H9 (cell line): ENCODE measurements around the gene SLC2A8. TPM values are rescaled to one million over a fixed set of nuclear protein-coding genes. Genes with fewer than 3 reads are reported as not detected.

Source experiments
- DNase-seq: peaks from one replicate; pipeline ENCODE4 v3.0.0-alpha.2; 2017
- H2AFZ ChIP-seq: one replicate; pipeline ENCODE4 v1.6.1; 2013; ENCODE audit warnings: mild to moderate bottlenecking, low read length, control low read depth, moderate library complexity
- H2AK5ac ChIP-seq: 2 replicates; pipeline ENCODE4 v1.6.1; 2013; ENCODE audit warnings: low read length, control low read depth, mixed read lengths; ENCODE audit not compliant: insufficient read length
- H2BK120ac ChIP-seq: one replicate; pipeline ENCODE4 v1.6.1; 2013; ENCODE audit warnings: low read depth, mild to moderate bottlenecking, low read length, control low read depth, inconsistent platforms; ENCODE audit not compliant: poor library complexity, severe bottlenecking
- H2BK12ac ChIP-seq: 2 replicates; pipeline ENCODE4 v1.6.1; 2013; ENCODE audit warnings: low read length, control low read depth, mixed read lengths, low read depth; ENCODE audit not compliant: insufficient read length
- H2BK15ac ChIP-seq: 2 replicates; pipeline ENCODE4 v1.6.1; 2013; ENCODE audit warnings: low read depth, low read length, control low read depth
- H2BK20ac ChIP-seq: one replicate; pipeline ENCODE4 v1.6.1; 2013; ENCODE audit warnings: low read depth, mild to moderate bottlenecking, low read length, control low read depth, inconsistent platforms; ENCODE audit not compliant: poor library complexity, severe bottlenecking
- H2BK5ac ChIP-seq: 2 replicates; pipeline ENCODE4 v1.6.1; 2013; ENCODE audit warnings: low read length, control low read depth, mixed read lengths; ENCODE audit not compliant: insufficient read length
- H3K14ac ChIP-seq: 2 replicates; pipeline ENCODE4 v1.6.1; 2013; ENCODE audit warnings: low read length, control low read depth; ENCODE audit not compliant: insufficient read depth
- H3K18ac ChIP-seq: 2 replicates; pipeline ENCODE4 v1.6.1; 2013; ENCODE audit warnings: low read depth, mild to moderate bottlenecking, mixed read lengths, low read length, control low read depth; ENCODE audit not compliant: insufficient read length
- H3K23ac ChIP-seq: 2 replicates; pipeline ENCODE4 v1.6.1; 2013; ENCODE audit warnings: low read length, control low read depth, mixed read lengths, low read depth; ENCODE audit not compliant: insufficient read length
- H3K23me2 ChIP-seq: 2 replicates; pipeline ENCODE4 v1.6.1; 2013; ENCODE audit warnings: low read depth, mild to moderate bottlenecking, mixed read lengths, low read length, control low read depth; ENCODE audit not compliant: insufficient read length, poor library complexity, severe bottlenecking
- H3K27ac ChIP-seq: 2 replicates; pipeline ENCODE4 v1.5.1; 2013; ENCODE audit warnings: low read length, control low read depth, mixed read lengths, low read depth; ENCODE audit not compliant: insufficient read length
- H3K27me3 ChIP-seq: 2 replicates; pipeline ENCODE4 v1.6.1; 2013; ENCODE audit warnings: low read length, control low read depth, inconsistent platforms; ENCODE audit not compliant: insufficient read depth
- H3K4ac ChIP-seq: 2 replicates; pipeline ENCODE4 v1.6.1; 2013; ENCODE audit warnings: low read depth, mild to moderate bottlenecking, control low read depth, inconsistent platforms, low read length, moderate library complexity
- H3K4me1 ChIP-seq: 2 replicates; pipeline ENCODE4 v1.6.1; 2013; ENCODE audit warnings: low read length, control low read depth, inconsistent platforms; ENCODE audit not compliant: insufficient read depth
- H3K4me2 ChIP-seq: 2 replicates; pipeline ENCODE4 v1.6.1; 2013; ENCODE audit warnings: low read length, control low read depth, mixed read lengths; ENCODE audit not compliant: insufficient read length, insufficient read depth
- H3K56ac ChIP-seq: 2 replicates; pipeline ENCODE4 v1.6.1; 2013; ENCODE audit warnings: low read depth, mild to moderate bottlenecking, mixed read lengths, low read length, control low read depth; ENCODE audit not compliant: insufficient read length
- H3K79me1 ChIP-seq: 2 replicates; pipeline ENCODE4 v1.6.1; 2013; ENCODE audit warnings: low read depth, mild to moderate bottlenecking, moderate library complexity, low read length, control low read depth, inconsistent platforms; ENCODE audit not compliant: insufficient read depth, poor library complexity, severe bottlenecking
- H3K79me2 ChIP-seq: 2 replicates; pipeline ENCODE4 v1.6.1; 2013; ENCODE audit warnings: low read length, control low read depth, inconsistent platforms; ENCODE audit not compliant: insufficient read depth
- H3K9ac ChIP-seq: 2 replicates; pipeline ENCODE4 v1.6.1; 2013; ENCODE audit warnings: low read length, control low read depth, mixed read lengths; ENCODE audit not compliant: insufficient read length; ENCODE audit errors: extremely low read depth
- H3K9me3 ChIP-seq: one replicate; pipeline ENCODE4 v1.6.1; 2013; ENCODE audit warnings: low read depth, low read length, inconsistent platforms; ENCODE audit not compliant: control insufficient read depth
- H3T11ph ChIP-seq: one replicate; pipeline ENCODE4 v1.6.1; 2013; ENCODE audit warnings: mild to moderate bottlenecking, low read length, control low read depth, inconsistent platforms
- H4K20me1 ChIP-seq: one replicate; pipeline ENCODE4 v1.6.1; 2013; ENCODE audit not compliant: control insufficient read depth, insufficient read length, insufficient read depth
- H4K5ac ChIP-seq: 2 replicates; pipeline ENCODE4 v1.6.1; 2013; ENCODE audit warnings: low read depth, mild to moderate bottlenecking, mixed read lengths, low read length, control low read depth; ENCODE audit not compliant: insufficient read length
- H4K8ac ChIP-seq: replicated peaks from 2 replicates; pipeline ENCODE4 v1.6.1; 2013; ENCODE audit warnings: low read length, control low read depth, mixed read lengths, low read depth; ENCODE audit not compliant: insufficient read length
- H4K91ac ChIP-seq: 2 replicates; pipeline ENCODE4 v1.6.1; 2013; ENCODE audit warnings: low read depth, mild to moderate bottlenecking, moderate library complexity, mixed read lengths, low read length, control low read depth; ENCODE audit not compliant: insufficient read length
- H3K27ac Mint-ChIP-seq, 3 experiments: 2 replicates in 2 of 3; 3 replicates in 1 of 3; pipeline ENCODE4 v1.8.0; 2020 to 2021; ENCODE audit warnings: mixed read lengths in 3 of 3, mild to moderate bottlenecking in 1 of 3, moderate library complexity in 1 of 3
- H3K27me3 Mint-ChIP-seq: 2 replicates; pipeline ENCODE4 v1.8.0; 2021; ENCODE audit warnings: low read depth, mild to moderate bottlenecking, moderate library complexity, mixed read lengths
- H3K36me3 Mint-ChIP-seq, 3 experiments: 2 replicates in 2 of 3; 3 replicates in 1 of 3; pipeline ENCODE4 v1.8.0; 2020 to 2021; ENCODE audit warnings: low read depth in 3 of 3, mixed read lengths in 3 of 3; ENCODE audit not compliant: insufficient read depth in 1 of 3
- H3K4me1 Mint-ChIP-seq, 2 experiments: 2 replicates each; pipeline ENCODE4 v1.8.0; 2020; ENCODE audit warnings: mixed read lengths in 2 of 2
- H3K4me3 Mint-ChIP-seq, 2 experiments: 2 replicates in 1 of 2; 3 replicates in 1 of 2; pipeline ENCODE4 v1.8.0; 2020 to 2021; ENCODE audit warnings: mild to moderate bottlenecking in 2 of 2, mixed read lengths in 2 of 2, moderate library complexity in 1 of 2
- H3K9me3 Mint-ChIP-seq, 2 experiments: 2 replicates in 1 of 2; 3 replicates in 1 of 2; pipeline ENCODE4 v1.8.0; 2020; ENCODE audit warnings: mild to moderate bottlenecking in 2 of 2, mixed read lengths in 2 of 2, moderate library complexity in 1 of 2
- WGBS: extraction: QIAGEN DNeasy Blood & Tissue Kit; methylation state at CpG from one replicate; pipeline ENCODE4 v1.1.7; 2013; ENCODE audit warnings: missing lambda C conversion rate, low lambda C conversion rate, mixed read lengths; ENCODE audit not compliant: insufficient read length; ENCODE audit errors: extremely low coverage; 5-methylcytosine and 5-hydroxymethylcytosine counted together
- total RNA-seq: library from RNA; stranded (reverse); gene quantifications from 2 replicates; pipeline ENCODE4 v1.2.1, GENCODE V29; 2021
- TF ChIP-seq, protein P1 (sequence below): fragments of 200-600 bp; sonication (generic); conservative IDR thresholded peaks from 3 replicates; pipeline ENCODE4 v1.8.0; 2021; ENCODE audit warnings: antibody characterized with exemption, mild to moderate bottlenecking

SLC2A8 gene
- total RNA-seq, 1 experiment from 2014 or later = 38.3 TPM

DNA sequence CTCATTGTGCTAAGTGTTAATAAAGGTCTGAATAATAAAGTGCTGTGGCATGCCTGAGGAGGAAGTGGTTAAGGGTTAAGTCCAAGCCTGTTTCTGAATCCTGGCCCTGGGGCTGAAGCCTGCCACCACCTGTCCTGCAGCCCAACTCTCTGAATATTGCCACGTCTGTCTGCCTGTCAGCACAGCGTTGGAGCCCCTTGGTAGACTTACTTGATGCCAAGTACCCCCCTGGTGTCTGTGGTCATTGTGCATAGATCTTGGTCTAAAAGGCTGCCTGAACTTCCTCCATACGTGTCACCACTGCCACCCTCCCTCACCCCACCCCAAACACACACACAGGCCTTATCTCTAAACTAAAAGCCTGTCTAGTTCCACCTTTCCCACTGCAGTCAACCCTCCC, 35.4 kb upstream of the SLC2A8 start:
- Mint-ChIP-seq H3K9me3 (no peaks in the 10 kb centered on the region), H3K27me3 (no peaks in the 10 kb centered on the region)

More for the DNA sequence above, 35.4 kb upstream of the SLC2A8 start:
- no peak overlapping the region for H3K14ac ChIP-seq
- Mint-ChIP-seq H3K4me1 (peaks cover 0 to 4% of the 10 kb centered on the region in 2 experiments; a peak in 1 of 4 replicates), H3K4me3 (no peak overlapping the region), H3K27ac (0 out of 7 replicates have a peak overlapping the region, but pooled peaks of 1 of the 3 experiments have one; percentile 33), H3K36me3 (peaks cover 0 to 6% (median 6%) of the 10 kb centered on the region in 3 experiments; a peak in 3 of 7 replicates)
- H3K18ac ChIP-seq = no peak overlapping the region
- no peaks in the 10 kb centered on the region for H3K9me3 ChIP-seq
- TF ChIP-seq, protein P1, sequence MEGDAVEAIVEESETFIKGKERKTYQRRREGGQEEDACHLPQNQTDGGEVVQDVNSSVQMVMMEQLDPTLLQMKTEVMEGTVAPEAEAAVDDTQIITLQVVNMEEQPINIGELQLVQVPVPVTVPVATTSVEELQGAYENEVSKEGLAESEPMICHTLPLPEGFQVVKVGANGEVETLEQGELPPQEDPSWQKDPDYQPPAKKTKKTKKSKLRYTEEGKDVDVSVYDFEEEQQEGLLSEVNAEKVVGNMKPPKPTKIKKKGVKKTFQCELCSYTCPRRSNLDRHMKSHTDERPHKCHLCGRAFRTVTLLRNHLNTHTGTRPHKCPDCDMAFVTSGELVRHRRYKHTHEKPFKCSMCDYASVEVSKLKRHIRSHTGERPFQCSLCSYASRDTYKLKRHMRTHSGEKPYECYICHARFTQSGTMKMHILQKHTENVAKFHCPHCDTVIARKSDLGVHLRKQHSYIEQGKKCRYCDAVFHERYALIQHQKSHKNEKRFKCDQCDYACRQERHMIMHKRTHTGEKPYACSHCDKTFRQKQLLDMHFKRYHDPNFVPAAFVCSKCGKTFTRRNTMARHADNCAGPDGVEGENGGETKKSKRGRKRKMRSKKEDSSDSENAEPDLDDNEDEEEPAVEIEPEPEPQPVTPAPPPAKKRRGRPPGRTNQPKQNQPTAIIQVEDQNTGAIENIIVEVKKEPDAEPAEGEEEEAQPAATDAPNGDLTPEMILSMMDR = no peak
- H3K9ac ChIP-seq = no peak overlapping the region
- no peaks in the 10 kb centered on the region for H3K79me2 ChIP-seq
- H3K23me2 ChIP-seq = no peaks in the 10 kb centered on the region
- H4K8ac ChIP-seq = no peak overlapping the region
- no CpG with 5 or more reads among the region's 3 CpGs for WGBS
- no peak overlapping the region for H4K5ac ChIP-seq
- H3K23ac ChIP-seq = no peak overlapping the region
- DNase-seq = no peak
- H2BK15ac ChIP-seq = no peak overlapping the region
- no peaks in the 10 kb centered on the region for H3K27me3 ChIP-seq
- H3K4me1 ChIP-seq = no peaks in the 10 kb centered on the region
- H2AFZ ChIP-seq = no peak overlapping the region
- H3K4ac ChIP-seq = no peak overlapping the region
- H2AK5ac ChIP-seq = no peak overlapping the region
- no peaks in the 10 kb centered on the region for H3K79me1 ChIP-seq
- no peak overlapping the region for H2BK12ac ChIP-seq
- H4K91ac ChIP-seq = no peak overlapping the region
- no peak overlapping the region for H2BK5ac ChIP-seq
- no peak overlapping the region for H3K56ac ChIP-seq
- H2BK120ac ChIP-seq = no peak overlapping the region
- no peak overlapping the region for H3K4me2 ChIP-seq
- H3K27ac ChIP-seq = no peak overlapping the region
- no peak overlapping the region for H2BK20ac ChIP-seq
- no peak overlapping the region for H3T11ph ChIP-seq
- no peaks in the 10 kb centered on the region for H4K20me1 ChIP-seq
